ENCODE data around the gene IRX4.

GRCh38 chr5:1915316-1915715 lies 32.6 kb upstream of the IRX4 start:
- TF ChIP-seq CTCF (IDR thresholded peaks at IDR 0.05 in 8 of 11, conservative IDR thresholded peaks at IDR 0.05 in 3 of 11): no peak
- no peak for TF ChIP-seq POLR2AphosphoS5 (IDR thresholded peaks at IDR 0.05)
- TF ChIP-seq POLR2A (IDR thresholded peaks at IDR 0.05): no peak

All from spleen (tissue), 7 donors.